Liver (tissue), 9 donors: ENCODE results near the gene RAB6A. TPM values are rescaled to one million over a fixed set of nuclear protein-coding genes. Genes with fewer than 3 reads are reported as not detected.

ENCODE experiments used
- DNase-seq: peaks from one replicate; pipeline ENCODE4 v3.0.0-alpha.2; 2017; ENCODE audit warnings: low spot score
- H3K27ac ChIP-seq, 2 donors: one replicate each; pipeline ENCODE4 v1.7.0; 2013; ENCODE audit warnings: inconsistent platforms in 2 of 2, low read length in 2 of 2, control low read depth in 1 of 2, low read depth in 1 of 2, mild to moderate bottlenecking in 1 of 2
- H3K27me3 ChIP-seq, 4 donors: one replicate each; pipeline versions ENCODE4 v1.6.1 to v1.7.0; 2013; ENCODE audit warnings: low read length in 3 of 4, inconsistent platforms in 1 of 4, mild to moderate bottlenecking in 1 of 4, moderate library complexity in 1 of 4; ENCODE audit not compliant: control insufficient read depth in 4 of 4, insufficient read depth in 4 of 4
- H3K36me3 ChIP-seq, 4 donors: one replicate each; pipeline versions ENCODE4 v1.6.1 to v1.7.0; 2013; ENCODE audit warnings: low read length in 3 of 4, mild to moderate bottlenecking in 3 of 4, low read depth in 1 of 4, moderate library complexity in 1 of 4; ENCODE audit not compliant: control insufficient read depth in 4 of 4, insufficient read depth in 3 of 4
- H3K4me1 ChIP-seq, 4 donors: one replicate each; pipeline versions ENCODE4 v1.6.1 to v1.7.0; 2013; ENCODE audit warnings: low read length in 3 of 4, mild to moderate bottlenecking in 3 of 4, moderate library complexity in 1 of 4; ENCODE audit not compliant: control insufficient read depth in 4 of 4, insufficient read depth in 4 of 4
- H3K4me3 ChIP-seq, 3 donors: one replicate each; pipeline versions ENCODE4 v1.6.1 to v1.7.0; 2013; ENCODE audit warnings: low read length in 3 of 3, control low read depth in 1 of 3, low read depth in 1 of 3, mild to moderate bottlenecking in 1 of 3
- H3K9ac ChIP-seq, 2 donors: one replicate each; pipeline ENCODE4 v1.7.0; 2013; ENCODE audit warnings: low read length in 2 of 2, mild to moderate bottlenecking in 2 of 2, moderate library complexity in 2 of 2, control low read depth in 1 of 2, low read depth in 1 of 2
- H3K9me3 ChIP-seq, 4 donors: one replicate each; pipeline versions ENCODE4 v1.6.1 to v1.7.0; 2013; ENCODE audit warnings: low read length in 3 of 4; ENCODE audit not compliant: control insufficient read depth in 4 of 4
- EGR1 ChIP-seq, 2 donors: IDR thresholded peaks; 2 replicates each; pipeline ENCODE4 v1.6.1; 2016 to 2018; ENCODE audit warnings: antibody characterized with exemption in 2 of 2, low read depth in 2 of 2
- FOXA1 ChIP-seq: IDR thresholded peaks from 2 replicates; pipeline ENCODE4 v1.6.1; 2016; ENCODE audit warnings: antibody characterized with exemption
- FOXA2 ChIP-seq: IDR thresholded peaks from 2 replicates; pipeline ENCODE4 v1.6.1; 2016; ENCODE audit warnings: antibody characterized with exemption
- GABPA ChIP-seq, 2 donors: IDR thresholded peaks in 1 of 2; conservative IDR thresholded peaks in 1 of 2; 2 replicates each; pipeline ENCODE4 v1.6.1; 2016; ENCODE audit warnings: antibody characterized with exemption in 2 of 2, mild to moderate bottlenecking in 1 of 2, moderate library complexity in 1 of 2
- HNF4A ChIP-seq, 2 donors: conservative IDR thresholded peaks; 2 replicates each; pipeline ENCODE4 v1.6.1; 2016; ENCODE audit warnings: antibody characterized with exemption in 2 of 2, mild to moderate bottlenecking in 2 of 2
- HNF4G ChIP-seq: IDR thresholded peaks from 2 replicates; pipeline ENCODE4 v1.6.1; 2016; ENCODE audit warnings: antibody characterized with exemption
- JUND ChIP-seq, 2 donors: IDR thresholded peaks; 2 replicates each; pipeline ENCODE4 v1.6.1; 2016; ENCODE audit warnings: antibody characterized with exemption in 2 of 2
- NR2F2 ChIP-seq: IDR thresholded peaks from 2 replicates; pipeline ENCODE4 v1.6.1; 2016; ENCODE audit warnings: antibody characterized with exemption
- RAD21 ChIP-seq, 2 donors: IDR thresholded peaks; 2 replicates each; pipeline ENCODE4 v1.6.1; 2016; ENCODE audit warnings: antibody characterized with exemption in 2 of 2, mild to moderate bottlenecking in 2 of 2
- RXRA ChIP-seq, 2 donors: IDR thresholded peaks; 2 replicates each; pipeline ENCODE4 v1.6.1; 2017 to 2018; ENCODE audit warnings: antibody characterized with exemption in 2 of 2, mild to moderate bottlenecking in 1 of 2
- SP1 ChIP-seq: IDR thresholded peaks from 2 replicates; pipeline ENCODE4 v1.6.1; 2018; ENCODE audit warnings: antibody characterized with exemption, mild to moderate bottlenecking
- TAF1 ChIP-seq: conservative IDR thresholded peaks from 2 replicates; pipeline ENCODE4 v1.6.1; 2016; ENCODE audit warnings: antibody characterized with exemption, mild to moderate bottlenecking
- YY1 ChIP-seq: IDR thresholded peaks from 2 replicates; pipeline ENCODE4 v1.6.1; 2016; ENCODE audit warnings: antibody characterized with exemption, mild to moderate bottlenecking
- WGBS: extraction: QIAGEN DNeasy Blood & Tissue Kit; methylation state at CpG from one replicate; pipeline ENCODE4 v1.1.7; 2013; 5-methylcytosine and 5-hydroxymethylcytosine counted together
- polyA plus RNA-seq, 2 donors: library from polyadenylated mRNA; stranded (reverse) in 1 of 2; unstranded in 1 of 2; fragments of 200-250 nt in 1 of 2; fragments of >200 nt in 1 of 2; fragmentation: Nextera tagmentation in 1 of 2; extraction: Ambion mirVana in 1 of 2; gene quantifications; one replicate each; pipeline versions ENCODE4 v1.2.1 to v1.2.3, GENCODE V29; 2013 to 2015
- total RNA-seq, 2 donors: library from RNA; depleted of rRNA; stranded (reverse); fragments of >200 nt; gene quantifications; one replicate each; pipeline ENCODE4 v1.2.3, GENCODE V29; 2014
- TF ChIP-seq, protein P1 (sequence below): IDR thresholded peaks from 2 replicates; pipeline ENCODE4 v1.6.1; 2016; ENCODE audit warnings: antibody characterized with exemption
- TF ChIP-seq, protein P2 (sequence below): IDR thresholded peaks from 2 replicates; pipeline ENCODE4 v1.6.1; 2016; ENCODE audit warnings: antibody characterized with exemption
- TF ChIP-seq, protein P3 (sequence below): IDR thresholded peaks from 2 replicates; pipeline ENCODE4 v1.6.1; 2016; ENCODE audit warnings: antibody characterized with exemption
- TF ChIP-seq, protein P4 (sequence below): fragments of 150-350 bp; IDR thresholded peaks from 2 replicates; pipeline ENCODE4 v1.5.1; 2017; ENCODE audit warnings: improper control_type of control experiment, low read depth, low read length; ENCODE audit not compliant: missing input control
- TF ChIP-seq, protein P5 (sequence below): IDR thresholded peaks from 2 replicates; pipeline ENCODE4 v1.6.1; 2016; ENCODE audit warnings: antibody characterized with exemption, mild to moderate bottlenecking
- donor health status: healthy.
- donor health status: healthy.
- donor health status: healthy.
- donor health status: healthy.
- donor health status: healthy.

The RAB6A gene
- total and polyA plus RNA-seq, 4 donors = 36.0 to 165 (median 51.5) TPM

DNA sequence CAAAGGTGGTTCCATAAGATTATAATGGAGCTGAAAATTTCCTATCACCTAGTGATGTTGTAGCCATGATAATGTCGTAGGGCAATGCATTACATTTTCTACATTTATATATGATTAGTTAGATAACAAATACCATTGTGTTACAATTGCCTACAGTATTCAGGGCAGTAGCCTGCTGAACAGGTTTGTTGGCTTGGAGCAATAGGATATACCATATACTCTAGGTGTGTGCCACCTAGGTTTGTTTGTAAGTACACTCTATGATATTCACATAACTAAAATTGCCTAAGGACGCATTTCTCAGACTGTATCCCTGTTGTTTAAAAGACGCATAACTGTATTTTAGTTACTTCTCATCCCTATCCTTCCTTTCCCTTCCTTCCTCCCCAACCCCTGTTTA, 100.9 kb downstream of the RAB6A start:
- Histone ChIP-seq H3K9ac (no peak overlapping the region), H3K4me1 (peaks cover 2 to 12% (median 5%) of the 10 kb centered on the region in 4 donors), H3K36me3 (no peaks in the 10 kb centered on the region), H3K9me3 (no peaks in the 10 kb centered on the region), H3K27ac (no peak overlapping the region), H3K27me3 (no peaks in the 10 kb centered on the region), H3K4me3 (no peak overlapping the region)
- no peak for TF ChIP-seq NR2F2
- no peak for TF ChIP-seq FOXA1
- no peak for DNase-seq
- WGBS = 77% methylated on average over 3 of the region's 3 CpGs

DNA sequence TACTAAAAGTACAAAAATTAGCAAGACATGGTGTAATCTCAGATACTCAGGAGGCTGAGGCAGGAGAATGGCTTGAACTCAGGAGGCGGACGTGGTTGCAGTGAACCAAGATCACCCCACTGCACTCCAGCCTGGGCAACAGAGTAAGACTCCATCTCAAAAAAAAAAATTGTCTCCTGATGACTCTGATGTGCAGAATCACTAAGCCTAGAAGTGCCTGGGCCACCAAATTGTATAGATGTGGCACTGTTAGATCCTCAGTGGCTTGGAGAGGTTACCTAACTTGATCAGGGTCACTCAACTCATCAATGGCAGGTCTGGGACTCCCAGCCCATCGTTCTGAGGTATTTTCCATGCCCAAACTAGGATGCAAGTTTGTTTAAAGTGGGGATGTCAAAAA, 103.9 kb downstream of the RAB6A start:
- Histone ChIP-seq H3K4me3 (no peak overlapping the region), H3K9ac (no peak overlapping the region), H3K9me3 (no peaks in the 10 kb centered on the region), H3K27me3 (no peaks in the 10 kb centered on the region), H3K27ac (no peak overlapping the region), H3K4me1 (peaks cover 2 to 19% (median 8%) of the 10 kb centered on the region in 4 donors), H3K36me3 (no peaks in the 10 kb centered on the region)
- TF ChIP-seq GABPA (IDR thresholded peaks at IDR 0.05 in 1 of 2, conservative IDR thresholded peaks at IDR 0.05 in 1 of 2) (no peak), TAF1 (no peak), RAD21 (IDR thresholded peaks at IDR 0.05) (no peak), YY1 (no peak), SP1 (no peak), HNF4G (no peak), FOXA2 (no peak), JUND (IDR thresholded peaks at IDR 0.05) (no peak), RXRA (IDR thresholded peaks at IDR 0.05) (no peak), NR2F2 (no peak), EGR1 (IDR thresholded peaks at IDR 0.05; ENCODE audit: low read depth in 2 of 2) (no peak), FOXA1 (no peak), HNF4A (conservative IDR thresholded peaks at IDR 0.05) (no peak)
- TF ChIP-seq, protein P1, sequence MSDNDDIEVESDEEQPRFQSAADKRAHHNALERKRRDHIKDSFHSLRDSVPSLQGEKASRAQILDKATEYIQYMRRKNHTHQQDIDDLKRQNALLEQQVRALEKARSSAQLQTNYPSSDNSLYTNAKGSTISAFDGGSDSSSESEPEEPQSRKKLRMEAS = no peak
- TF ChIP-seq, protein P2, sequence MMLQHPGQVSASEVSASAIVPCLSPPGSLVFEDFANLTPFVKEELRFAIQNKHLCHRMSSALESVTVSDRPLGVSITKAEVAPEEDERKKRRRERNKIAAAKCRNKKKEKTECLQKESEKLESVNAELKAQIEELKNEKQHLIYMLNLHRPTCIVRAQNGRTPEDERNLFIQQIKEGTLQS = no peak
- TF ChIP-seq, protein P3, sequence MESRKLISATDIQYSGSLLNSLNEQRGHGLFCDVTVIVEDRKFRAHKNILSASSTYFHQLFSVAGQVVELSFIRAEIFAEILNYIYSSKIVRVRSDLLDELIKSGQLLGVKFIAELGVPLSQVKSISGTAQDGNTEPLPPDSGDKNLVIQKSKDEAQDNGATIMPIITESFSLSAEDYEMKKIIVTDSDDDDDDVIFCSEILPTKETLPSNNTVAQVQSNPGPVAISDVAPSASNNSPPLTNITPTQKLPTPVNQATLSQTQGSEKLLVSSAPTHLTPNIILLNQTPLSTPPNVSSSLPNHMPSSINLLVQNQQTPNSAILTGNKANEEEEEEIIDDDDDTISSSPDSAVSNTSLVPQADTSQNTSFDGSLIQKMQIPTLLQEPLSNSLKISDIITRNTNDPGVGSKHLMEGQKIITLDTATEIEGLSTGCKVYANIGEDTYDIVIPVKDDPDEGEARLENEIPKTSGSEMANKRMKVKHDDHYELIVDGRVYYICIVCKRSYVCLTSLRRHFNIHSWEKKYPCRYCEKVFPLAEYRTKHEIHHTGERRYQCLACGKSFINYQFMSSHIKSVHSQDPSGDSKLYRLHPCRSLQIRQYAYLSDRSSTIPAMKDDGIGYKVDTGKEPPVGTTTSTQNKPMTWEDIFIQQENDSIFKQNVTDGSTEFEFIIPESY = no peak
- TF ChIP-seq, protein P4, sequence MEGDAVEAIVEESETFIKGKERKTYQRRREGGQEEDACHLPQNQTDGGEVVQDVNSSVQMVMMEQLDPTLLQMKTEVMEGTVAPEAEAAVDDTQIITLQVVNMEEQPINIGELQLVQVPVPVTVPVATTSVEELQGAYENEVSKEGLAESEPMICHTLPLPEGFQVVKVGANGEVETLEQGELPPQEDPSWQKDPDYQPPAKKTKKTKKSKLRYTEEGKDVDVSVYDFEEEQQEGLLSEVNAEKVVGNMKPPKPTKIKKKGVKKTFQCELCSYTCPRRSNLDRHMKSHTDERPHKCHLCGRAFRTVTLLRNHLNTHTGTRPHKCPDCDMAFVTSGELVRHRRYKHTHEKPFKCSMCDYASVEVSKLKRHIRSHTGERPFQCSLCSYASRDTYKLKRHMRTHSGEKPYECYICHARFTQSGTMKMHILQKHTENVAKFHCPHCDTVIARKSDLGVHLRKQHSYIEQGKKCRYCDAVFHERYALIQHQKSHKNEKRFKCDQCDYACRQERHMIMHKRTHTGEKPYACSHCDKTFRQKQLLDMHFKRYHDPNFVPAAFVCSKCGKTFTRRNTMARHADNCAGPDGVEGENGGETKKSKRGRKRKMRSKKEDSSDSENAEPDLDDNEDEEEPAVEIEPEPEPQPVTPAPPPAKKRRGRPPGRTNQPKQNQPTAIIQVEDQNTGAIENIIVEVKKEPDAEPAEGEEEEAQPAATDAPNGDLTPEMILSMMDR = no peak
- TF ChIP-seq, protein P5, sequence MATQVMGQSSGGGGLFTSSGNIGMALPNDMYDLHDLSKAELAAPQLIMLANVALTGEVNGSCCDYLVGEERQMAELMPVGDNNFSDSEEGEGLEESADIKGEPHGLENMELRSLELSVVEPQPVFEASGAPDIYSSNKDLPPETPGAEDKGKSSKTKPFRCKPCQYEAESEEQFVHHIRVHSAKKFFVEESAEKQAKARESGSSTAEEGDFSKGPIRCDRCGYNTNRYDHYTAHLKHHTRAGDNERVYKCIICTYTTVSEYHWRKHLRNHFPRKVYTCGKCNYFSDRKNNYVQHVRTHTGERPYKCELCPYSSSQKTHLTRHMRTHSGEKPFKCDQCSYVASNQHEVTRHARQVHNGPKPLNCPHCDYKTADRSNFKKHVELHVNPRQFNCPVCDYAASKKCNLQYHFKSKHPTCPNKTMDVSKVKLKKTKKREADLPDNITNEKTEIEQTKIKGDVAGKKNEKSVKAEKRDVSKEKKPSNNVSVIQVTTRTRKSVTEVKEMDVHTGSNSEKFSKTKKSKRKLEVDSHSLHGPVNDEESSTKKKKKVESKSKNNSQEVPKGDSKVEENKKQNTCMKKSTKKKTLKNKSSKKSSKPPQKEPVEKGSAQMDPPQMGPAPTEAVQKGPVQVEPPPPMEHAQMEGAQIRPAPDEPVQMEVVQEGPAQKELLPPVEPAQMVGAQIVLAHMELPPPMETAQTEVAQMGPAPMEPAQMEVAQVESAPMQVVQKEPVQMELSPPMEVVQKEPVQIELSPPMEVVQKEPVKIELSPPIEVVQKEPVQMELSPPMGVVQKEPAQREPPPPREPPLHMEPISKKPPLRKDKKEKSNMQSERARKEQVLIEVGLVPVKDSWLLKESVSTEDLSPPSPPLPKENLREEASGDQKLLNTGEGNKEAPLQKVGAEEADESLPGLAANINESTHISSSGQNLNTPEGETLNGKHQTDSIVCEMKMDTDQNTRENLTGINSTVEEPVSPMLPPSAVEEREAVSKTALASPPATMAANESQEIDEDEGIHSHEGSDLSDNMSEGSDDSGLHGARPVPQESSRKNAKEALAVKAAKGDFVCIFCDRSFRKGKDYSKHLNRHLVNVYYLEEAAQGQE = no peak
- WGBS = 94% methylated on average over 3 of the region's 3 CpGs
- DNase-seq = no peak
